A673 (cell line): ENCODE measurements around the gene CYP2E1. TPM values are rescaled to one million over a fixed set of nuclear protein-coding genes. Genes with fewer than 3 reads are reported as not detected.

Source experiments
- BruUV-seq: library from RNA; stranded (reverse); fragments of 400-500 nt; replicated peaks from 2 replicates; lab custom pipeline; 2021; lab: Mats Ljungman, UMichigan
- CTCF ChIA-PET: fragments of 300-600 bp; sonication (Branson Sonifier 250); formaldehyde crosslinking; loops from one replicate; lab custom pipeline; 2022; ENCODE audit warnings: antibody characterized with exemption; lab: Charles Lee
- POLR2A ChIA-PET: fragments of 300-600 bp; sonication (Branson Sonifier 250); formaldehyde crosslinking; loops from one replicate; lab custom pipeline; 2022; ENCODE audit warnings: antibody characterized with exemption; ENCODE audit not compliant: low non-redundant PET; lab: Charles Lee
- DNase-seq: peaks from one replicate; pipeline ENCODE4 v3.0.0-alpha.2; 2015; ENCODE audit warnings: low spot score
- H3K27ac ChIP-seq: fragments of 200-600 bp; sonication (generic); 2 replicates; pipeline ENCODE4 v1.5.1; 2016; ENCODE audit warnings: mixed run types, low read depth, mild to moderate bottlenecking, mixed read lengths, antibody characterized with exemption, low read length; ENCODE audit not compliant: poor library complexity, severe bottlenecking
- H3K27me3 ChIP-seq: fragments of 200-600 bp; sonication (generic); replicated peaks from 2 replicates; pipeline ENCODE4 v1.6.1; 2017; ENCODE audit warnings: mixed run types, low read depth, mild to moderate bottlenecking, mixed read lengths, antibody characterized with exemption, low read length; ENCODE audit not compliant: insufficient read depth, poor library complexity
- H3K36me3 ChIP-seq: fragments of 200-600 bp; sonication (generic); 2 replicates; pipeline ENCODE4 v1.6.1; 2016; ENCODE audit warnings: mixed run types, mild to moderate bottlenecking, mixed read lengths, antibody characterized with exemption, low read length; ENCODE audit not compliant: insufficient read depth, poor library complexity, severe bottlenecking
- H3K4me1 ChIP-seq: fragments of 200-600 bp; sonication (generic); 2 replicates; pipeline ENCODE4 v1.6.1; 2017; ENCODE audit warnings: mixed run types, mild to moderate bottlenecking, mixed read lengths, antibody characterized with exemption, low read length; ENCODE audit not compliant: insufficient read depth, poor library complexity, severe bottlenecking
- H3K4me3 ChIP-seq: fragments of 200-600 bp; sonication (generic); 2 replicates; pipeline ENCODE4 v1.5.1; 2016; ENCODE audit warnings: low read depth, mixed run types, mild to moderate bottlenecking, mixed read lengths, low read length; ENCODE audit not compliant: poor library complexity, severe bottlenecking
- H3K9me3 ChIP-seq: fragments of 200-600 bp; sonication (generic); 2 replicates; pipeline ENCODE4 v1.6.1; 2016; ENCODE audit warnings: mixed run types, low read depth, mild to moderate bottlenecking, mixed read lengths, antibody characterized with exemption, low read length; ENCODE audit not compliant: poor library complexity, severe bottlenecking
- CTCF ChIP-seq: fragments of 300-800, 200-600 bp; sonication (generic); conservative IDR thresholded peaks from 2 replicates; pipeline ENCODE4 v1.5.1; 2017; ENCODE audit warnings: low read depth, mild to moderate bottlenecking, antibody characterized with exemption, low read length, moderate library complexity, mixed read lengths
- EZH2 ChIP-seq: fragments of 200-600 bp; sonication (generic); IDR thresholded peaks from 2 replicates; pipeline ENCODE4 v1.6.1; 2017; ENCODE audit warnings: borderline replicate concordance, low read depth, mild to moderate bottlenecking, mixed read lengths, antibody characterized with exemption, low read length; ENCODE audit not compliant: poor library complexity, severe bottlenecking
- intact Hi-C: fragments of 100-400 bp; cut with micrococcal nuclease; formaldehyde crosslinking; loops from one replicate; pipeline ENCODE4 v1.10.0; 2022; ENCODE audit not compliant: unreplicated experiment
- total RNA-seq: library from RNA; stranded (reverse); gene quantifications from 2 replicates; pipeline ENCODE4 v1.2.3, GENCODE V29; 2021

The CYP2E1 gene
- total RNA-seq, 1 experiment from 2014 or later, result 0.49 TPM

GRCh38 chr10:133484818-133485217 is 42.3 kb upstream of the CYP2E1 start:
- TF ChIP-seq EZH2, result no peak
- no peak for TF ChIP-seq CTCF
- intact Hi-C loops, result no loop called here
- Histone ChIP-seq H3K36me3 (no peaks in the 10 kb centered on the region), H3K4me1 (no peaks in the 10 kb centered on the region), H3K9me3 (peaks cover 10% of the 10 kb centered on the region), H3K27me3 (peaks cover 8% of the 10 kb centered on the region), H3K27ac (no peak overlapping the region), H3K4me3 (no peak overlapping the region)
- ChIA-PET CTCF (no interaction called here), POLR2A (no interaction called here)
- BruUV-seq, result no TSS peak
- DNase-seq, result no peak

- intact Hi-C loops, result no loop called here
- Histone ChIP-seq H3K36me3 (no peaks in the 10 kb centered on the region), H3K9me3 (peaks cover 10% of the 10 kb centered on the region), H3K27ac (no peak overlapping the region), H3K4me1 (no peaks in the 10 kb centered on the region), H3K27me3 (peaks cover 8% of the 10 kb centered on the region), H3K4me3 (no peak overlapping the region)
- no peak for TF ChIP-seq EZH2
- no peak for TF ChIP-seq CTCF
- ChIA-PET CTCF (no interaction called here), POLR2A (no interaction called here)
- no peak for DNase-seq
- no TSS peak for BruUV-seq
Measured at GRCh38 chr10:133487085-133487484, 40.1 kb upstream of the CYP2E1 start.

- DNase-seq, result no peak
- TF ChIP-seq CTCF (no peak), EZH2 (no peak)
- Histone ChIP-seq H3K27ac (no peak overlapping the region), H3K27me3 (peaks cover 8% of the 10 kb centered on the region), H3K36me3 (no peaks in the 10 kb centered on the region), H3K4me3 (no peak overlapping the region), H3K4me1 (no peaks in the 10 kb centered on the region), H3K9me3 (peaks cover 10% of the 10 kb centered on the region)
- intact Hi-C loops, result no loop called here
- no TSS peak for BruUV-seq
- ChIA-PET POLR2A (no interaction called here), CTCF (no interaction called here)
Measured at GRCh38 chr10:133488354-133488753, 38.8 kb upstream of the CYP2E1 start.
